ENCODE measurements around the gene TLL2.

The TLL2 gene

GRCh38 chr10:96463562-96463961, 50.2 kb downstream of the TLL2 start:
- no peak for DNase-seq (ENCODE audit: low read depth)

- DNase-seq (ENCODE audit: low read depth), result no peak
Observed at GRCh38 chr10:96462606-96463151, 51.0 kb downstream of the TLL2 start.

GRCh38 chr10:96460316-96460715, 53.4 kb downstream of the TLL2 start:
- no peak for DNase-seq (ENCODE audit: low read depth)

DNA sequence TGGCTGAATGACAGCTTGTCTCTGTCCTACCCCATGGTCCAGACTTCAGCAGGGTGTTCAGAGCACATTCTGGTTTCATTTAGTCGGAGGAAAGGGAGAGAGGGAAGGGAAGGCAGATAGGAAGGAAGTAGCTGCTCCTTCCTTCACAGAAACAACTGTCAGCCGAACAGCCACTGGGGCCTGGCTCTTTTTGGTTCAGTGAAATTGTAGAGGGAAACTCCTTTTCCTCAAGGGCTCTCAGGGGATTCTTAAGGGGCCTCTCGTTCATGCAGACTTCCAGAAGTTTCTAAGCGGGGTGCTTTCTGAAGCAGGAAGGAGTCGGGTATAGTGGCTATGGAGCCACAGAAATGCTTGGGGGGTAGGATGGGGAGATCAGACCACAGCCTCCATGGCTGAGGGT, 56.4 kb downstream of the TLL2 start:
- DNase-seq (ENCODE audit: low read depth), result no peak

GRCh38 chr10:96456296-96456840, 57.4 kb downstream of the TLL2 start:
- no peak for DNase-seq (ENCODE audit: low read depth)

GRCh38 chr10:96453856-96454583, 59.7 kb downstream of the TLL2 start:
- no peak for DNase-seq (ENCODE audit: low read depth)

- no peak for DNase-seq (ENCODE audit: low read depth)
Observed at GRCh38 chr10:96452494-96453153, 61.1 kb downstream of the TLL2 start.

GRCh38 chr10:96450529-96451207, 63.1 kb downstream of the TLL2 start:
- no peak for DNase-seq (ENCODE audit: low read depth)

GRCh38 chr10:96448558-96448957, 65.2 kb downstream of the TLL2 start:
- DNase-seq (ENCODE audit: low read depth), result no peak

- no peak for DNase-seq (ENCODE audit: low read depth)
Observed at GRCh38 chr10:96448021-96448457, 65.7 kb downstream of the TLL2 start.

DNA sequence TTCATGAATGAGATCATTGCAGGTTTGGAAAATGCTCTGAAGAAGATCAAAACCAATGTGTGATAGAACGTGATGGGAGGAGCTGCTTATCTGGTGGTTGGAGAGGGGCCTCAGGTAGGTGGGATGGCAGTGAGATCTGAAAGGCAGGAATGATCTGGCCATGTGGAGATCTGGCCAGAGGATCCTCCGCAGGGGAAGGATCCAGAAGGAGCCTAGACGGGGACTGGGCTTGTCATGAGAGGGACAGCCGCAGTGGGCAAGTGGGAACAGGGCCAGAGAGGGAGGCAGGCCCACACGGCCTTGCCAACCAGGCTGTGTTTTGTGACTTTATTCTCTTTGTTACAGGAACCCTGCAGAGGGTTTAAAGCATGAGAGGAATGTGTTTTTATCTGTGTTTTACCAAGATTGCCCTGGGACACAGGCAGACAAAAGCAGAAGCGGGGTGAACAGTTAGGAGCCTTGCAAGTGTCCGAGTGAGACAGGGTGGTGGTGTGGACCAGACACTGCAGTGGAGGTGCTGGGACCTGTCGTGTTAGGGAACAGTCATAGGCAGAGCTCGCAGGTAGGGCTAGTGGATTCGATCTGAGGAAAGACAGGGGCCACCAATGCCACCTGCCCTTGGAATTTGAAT, 66.6 kb downstream of the TLL2 start:
- DNase-seq (ENCODE audit: low read depth), result no peak

DNA sequence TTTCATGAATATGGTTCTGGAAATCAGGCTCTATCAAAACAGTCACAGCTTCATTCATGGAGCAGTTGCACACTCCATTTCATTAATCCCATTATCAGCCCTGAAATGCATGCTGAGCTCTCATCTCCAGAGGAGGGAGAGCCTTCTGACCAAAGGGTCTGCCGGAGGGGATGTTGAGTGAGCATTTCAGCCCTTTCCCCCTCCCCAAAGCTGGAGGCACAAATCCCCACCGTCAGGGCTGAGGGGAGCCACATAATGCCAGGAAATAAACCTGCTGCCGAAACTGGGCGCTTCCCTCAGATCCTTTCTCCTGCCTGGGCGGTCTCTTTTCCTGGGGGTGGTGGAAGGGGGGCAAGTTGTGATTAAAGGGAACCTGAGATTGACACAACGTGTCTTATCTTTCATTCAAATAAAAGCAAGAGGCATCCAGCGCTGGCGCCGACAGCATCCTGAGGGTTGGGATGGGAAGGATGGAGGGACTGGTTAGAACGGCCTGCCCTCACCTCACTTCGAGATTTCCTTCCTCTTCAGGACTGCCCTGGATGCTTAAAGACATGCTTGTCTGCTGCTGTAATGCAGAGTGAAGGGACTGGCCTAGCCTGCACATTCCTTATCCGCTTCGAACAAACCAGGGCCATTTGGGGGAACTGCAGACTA, 71.6 kb downstream of the TLL2 start:
- no peak for DNase-seq (ENCODE audit: low read depth)

GRCh38 chr10:96441322-96441885, 72.3 kb downstream of the TLL2 start:
- no peak for DNase-seq (ENCODE audit: low read depth)

DNA sequence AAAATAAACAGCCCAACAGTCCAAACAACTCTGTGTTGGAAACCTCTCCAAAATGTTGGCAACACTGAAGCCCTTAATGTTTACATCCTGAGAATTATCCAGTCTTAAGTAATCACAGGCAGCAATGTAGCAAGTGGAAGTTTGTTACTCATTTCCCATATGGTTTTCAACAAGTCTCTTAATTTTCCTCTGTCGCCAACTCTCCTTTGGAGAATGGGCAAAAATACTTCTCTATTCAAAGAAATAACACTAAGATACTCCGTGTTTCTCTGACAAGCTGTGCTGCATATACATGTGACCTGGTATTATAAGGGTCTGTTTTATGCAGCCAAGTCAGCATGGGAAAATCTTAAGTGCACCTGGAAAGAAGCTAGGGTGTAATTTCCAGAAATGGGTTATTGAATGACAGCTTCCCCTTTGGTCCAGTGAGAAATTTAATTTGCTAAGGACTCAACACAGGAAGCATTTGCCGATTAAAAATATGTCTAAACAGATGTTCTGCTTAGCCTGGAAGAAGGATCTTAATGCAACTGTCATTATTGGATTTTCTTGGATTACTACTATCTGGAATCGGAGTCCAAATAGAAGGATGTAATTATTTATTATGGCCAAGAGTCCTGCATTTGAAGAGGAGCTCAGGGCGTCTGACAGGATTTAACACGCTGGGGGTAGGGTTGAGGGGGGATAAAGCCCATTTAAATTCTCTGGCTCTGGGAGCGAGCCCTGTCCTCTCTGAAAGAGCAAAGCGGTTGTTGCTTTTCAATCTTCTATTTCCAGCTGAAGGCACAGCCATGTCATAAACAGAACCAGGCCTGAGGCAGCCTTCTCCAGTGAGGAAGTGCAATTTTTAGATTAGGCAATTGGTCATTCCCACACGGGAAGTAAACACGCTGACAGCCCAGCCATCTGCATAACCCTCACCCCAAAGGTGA, 73.1 kb downstream of the TLL2 start:
- no peak for DNase-seq (ENCODE audit: low read depth)

GRCh38 chr10:96439725-96440124, 74.0 kb downstream of the TLL2 start:
- DNase-seq (ENCODE audit: low read depth), result no peak

DNA sequence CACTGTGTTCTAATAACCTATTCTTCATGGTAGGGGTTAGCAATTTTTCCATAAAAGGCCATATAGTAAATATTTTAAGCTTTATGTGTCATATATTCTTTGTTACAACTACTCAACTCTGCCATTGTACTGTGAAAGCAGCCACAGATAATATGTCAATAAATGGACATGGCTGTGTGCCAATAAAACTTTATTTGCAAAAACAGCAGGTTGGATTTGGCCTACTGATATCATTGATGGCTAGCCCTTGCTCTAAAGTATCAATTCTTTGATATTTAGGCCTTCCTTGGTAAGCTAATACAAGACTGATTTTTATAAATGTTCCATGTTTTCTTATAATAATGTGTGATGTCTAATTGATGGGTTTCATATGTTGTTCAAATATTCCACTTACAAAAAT, 77.7 kb downstream of the TLL2 start:
- no peak for DNase-seq (ENCODE audit: low read depth)

DNA sequence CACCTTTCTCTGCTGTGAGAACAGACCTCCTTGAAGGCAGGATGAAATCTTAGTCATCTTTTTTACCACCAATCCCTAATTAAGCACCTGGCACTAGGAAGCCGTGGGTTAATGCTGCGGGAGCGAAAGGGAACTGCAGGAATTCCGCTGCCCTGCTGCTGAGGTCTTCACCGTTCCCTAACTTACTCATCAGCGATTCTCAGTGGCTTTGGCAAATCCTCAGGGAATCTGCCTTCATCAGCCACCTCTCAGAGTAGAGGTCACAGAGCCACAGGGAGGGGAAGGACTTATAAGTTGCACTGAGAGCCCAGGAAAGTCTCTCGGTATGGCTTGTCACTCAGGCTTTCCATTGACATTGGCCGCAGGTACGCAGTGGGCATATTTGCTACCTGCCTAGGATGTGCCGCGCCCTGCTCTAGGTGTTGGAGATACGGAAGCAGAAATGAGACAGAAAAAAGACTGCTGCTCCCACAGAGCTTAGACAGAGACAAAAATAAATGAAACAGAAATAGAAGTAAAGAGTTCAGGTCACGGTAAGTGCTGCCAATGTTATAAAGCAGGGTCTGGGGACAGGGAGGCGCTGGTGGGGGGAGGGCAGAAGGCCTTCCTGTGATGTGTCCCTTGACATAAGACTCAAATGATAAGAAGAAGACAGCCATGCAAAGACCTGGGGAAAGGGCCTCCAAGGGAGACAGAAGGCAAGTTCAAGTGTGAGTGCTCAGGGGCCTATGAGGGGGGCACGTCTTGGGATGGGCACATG, 82.3 kb downstream of the TLL2 start:
- no peak for DNase-seq (ENCODE audit: low read depth)

DNA sequence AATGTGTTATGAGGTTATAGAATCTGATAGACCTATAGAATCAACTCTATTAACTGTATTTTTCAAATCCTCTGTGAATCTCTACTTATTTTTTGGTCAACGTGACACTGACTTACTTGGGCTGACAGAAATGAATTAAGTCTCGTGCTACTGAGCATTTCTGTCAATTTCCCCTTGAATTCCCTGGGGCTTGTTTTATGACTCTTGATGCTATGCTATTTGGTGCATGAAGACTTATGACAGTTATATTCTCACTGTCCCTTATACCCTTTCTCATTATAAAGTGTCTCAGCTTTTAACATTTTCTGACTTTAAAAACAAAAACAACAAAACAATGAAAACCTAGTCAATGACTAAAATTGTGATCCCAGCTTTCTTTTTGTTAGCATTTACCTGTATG, 86.4 kb downstream of the TLL2 start:
- no peak for DNase-seq (ENCODE audit: low read depth)

- DNase-seq (ENCODE audit: low read depth), result no peak
Observed at GRCh38 chr10:96422525-96422924, 91.2 kb downstream of the TLL2 start.

Data from non-pigmented ciliary epithelial cell (primary cell).